ENCODE measurements around the gene ABCB6.

Gene ABCB6

GRCh38 chr2:219245148-219245898 is 26.6 kb upstream of the ABCB6 start, which contains the start of the genes GLB1L and STK16:
TSS of gene GLB1L (minus strand) at chr2:219245444. CDS start at chr2:219243573, 1,871 bp downstream.
TSS of gene STK16 (plus strand) at chr2:219245479. CDS start at chr2:219246000, 521 bp downstream.
- peak; percentile 88 for DNase-seq

DNA sequence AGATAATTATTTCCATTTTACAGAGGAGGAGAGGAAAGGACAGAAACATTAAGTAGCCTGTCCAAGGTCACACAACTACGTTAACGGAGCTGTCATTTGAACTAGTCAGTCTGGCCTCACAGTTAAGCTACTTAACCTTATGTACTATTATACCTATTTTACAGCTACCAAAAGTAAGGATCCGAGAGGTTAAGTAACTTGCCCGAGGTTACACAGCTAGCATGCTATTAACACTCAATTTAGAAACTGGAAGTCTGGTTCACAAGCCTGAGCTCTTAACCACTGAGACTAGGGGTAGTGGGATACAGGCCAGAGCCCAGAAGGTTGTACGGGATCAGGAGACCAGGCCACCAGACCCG is 26.0 kb upstream of the ABCB6 start:
- DNase-seq, result no peak

GRCh38 chr2:219243291-219243761 is 24.6 kb upstream of the ABCB6 start:
- no peak for DNase-seq

GRCh38 chr2:219234331-219234730 is 15.6 kb upstream of the ABCB6 start:
- DNase-seq, result no peak

DNA sequence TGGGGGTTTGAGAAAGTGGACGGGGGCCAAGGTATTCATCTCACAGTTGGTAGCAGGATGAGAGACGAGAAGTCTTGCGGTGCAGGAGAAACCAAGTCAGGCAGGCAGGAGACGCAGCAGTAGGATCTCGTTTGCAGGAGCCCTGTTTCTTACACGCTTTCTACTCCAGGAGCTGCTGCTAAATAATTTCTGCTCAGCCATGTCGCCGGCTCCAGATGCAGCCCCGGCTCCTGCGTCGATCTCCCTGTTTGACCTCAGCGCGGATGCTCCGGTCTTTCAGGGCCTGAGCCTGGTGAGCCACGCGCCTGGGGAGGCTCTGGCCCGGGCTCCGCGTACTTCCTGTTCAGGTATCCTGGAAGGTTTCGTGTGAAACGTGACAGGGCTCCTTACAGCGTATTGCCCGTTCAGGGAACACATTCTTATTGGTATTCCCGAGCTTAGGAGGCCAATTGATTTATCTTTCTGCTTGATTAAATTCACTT is 11.3 kb upstream of the ABCB6 start:
- peak; percentile 47 for DNase-seq

GRCh38 chr2:219229305-219230058 is 10.7 kb upstream of the ABCB6 start, which contains the start of the genes ANKZF1 and ATG9A:
TSS of gene ANKZF1 (plus strand) at chr2:219229806. CDS start at chr2:219230258, 452 bp downstream.
TSS of gene ATG9A (minus strand) at chr2:219229636. CDS start at chr2:219228024, 1,612 bp downstream.
- peak; percentile 94 for DNase-seq

DNA sequence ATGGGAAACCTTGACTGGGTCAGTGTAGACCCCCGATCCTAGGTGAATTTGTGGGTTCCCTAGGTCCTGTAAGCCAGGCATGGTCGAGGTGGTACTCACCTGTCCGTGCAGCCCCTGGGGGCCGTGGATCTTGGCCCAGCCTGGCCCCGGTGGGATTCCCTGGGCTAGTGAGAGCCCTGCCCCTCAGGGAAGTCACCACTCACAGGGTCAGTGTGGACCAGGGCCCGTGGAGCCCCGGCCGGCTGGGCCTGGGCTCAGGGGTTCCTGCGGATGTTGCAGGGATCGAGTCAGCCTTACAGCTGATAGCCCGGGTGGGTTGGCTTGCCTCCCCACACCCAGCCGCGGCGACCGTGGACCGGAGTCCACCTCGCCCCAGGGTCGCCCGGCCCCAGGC is 10.2 kb upstream of the ABCB6 start:
- DNase-seq, result no peak

DNA sequence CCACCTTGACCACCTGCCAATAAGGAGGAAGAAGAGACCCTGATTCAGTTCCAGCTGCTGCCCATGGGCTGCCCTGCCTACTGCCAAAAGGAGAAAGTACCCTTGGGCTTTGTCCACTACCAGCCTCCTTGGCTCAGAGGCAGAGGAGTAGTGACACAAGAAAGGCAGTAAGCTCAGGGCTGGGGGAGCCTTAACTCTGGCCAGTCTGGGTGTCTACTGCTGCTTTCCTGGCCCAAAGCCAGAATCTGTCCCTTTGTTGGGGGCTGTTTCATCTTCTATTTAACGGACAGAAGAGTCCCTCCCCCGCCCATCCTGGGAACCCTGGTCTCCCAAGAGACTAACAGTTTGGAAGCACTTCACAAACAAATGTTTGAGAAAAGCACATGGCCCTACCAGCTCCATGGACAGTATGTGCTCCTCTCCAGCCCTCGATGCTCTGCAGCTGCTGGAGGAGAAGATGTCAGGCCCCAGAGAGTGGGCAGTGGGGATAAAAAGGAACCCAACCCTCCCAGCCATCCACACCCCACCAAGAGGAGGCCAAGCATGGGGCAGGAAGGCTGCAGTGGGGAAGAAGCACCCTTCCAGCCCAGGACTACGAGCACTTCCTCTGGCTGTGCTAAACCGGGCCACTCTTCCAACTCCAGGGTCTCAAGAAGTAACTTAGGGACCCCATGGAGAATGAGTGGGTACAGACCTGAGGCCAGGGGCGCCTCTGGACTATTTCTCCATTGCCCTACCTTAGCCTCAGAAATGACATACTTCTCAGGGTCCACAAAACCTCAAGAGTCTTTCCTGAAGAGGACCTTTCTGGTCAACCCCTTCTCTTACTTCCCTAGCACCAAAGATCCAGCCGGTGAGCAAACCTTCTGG is 9.5 kb upstream of the ABCB6 start:
- DNase-seq, result no peak

- DNase-seq, result no peak
These were observed 6.6 kb upstream of the ABCB6 start for GRCh38 chr2:219225350-219225749.

DNA sequence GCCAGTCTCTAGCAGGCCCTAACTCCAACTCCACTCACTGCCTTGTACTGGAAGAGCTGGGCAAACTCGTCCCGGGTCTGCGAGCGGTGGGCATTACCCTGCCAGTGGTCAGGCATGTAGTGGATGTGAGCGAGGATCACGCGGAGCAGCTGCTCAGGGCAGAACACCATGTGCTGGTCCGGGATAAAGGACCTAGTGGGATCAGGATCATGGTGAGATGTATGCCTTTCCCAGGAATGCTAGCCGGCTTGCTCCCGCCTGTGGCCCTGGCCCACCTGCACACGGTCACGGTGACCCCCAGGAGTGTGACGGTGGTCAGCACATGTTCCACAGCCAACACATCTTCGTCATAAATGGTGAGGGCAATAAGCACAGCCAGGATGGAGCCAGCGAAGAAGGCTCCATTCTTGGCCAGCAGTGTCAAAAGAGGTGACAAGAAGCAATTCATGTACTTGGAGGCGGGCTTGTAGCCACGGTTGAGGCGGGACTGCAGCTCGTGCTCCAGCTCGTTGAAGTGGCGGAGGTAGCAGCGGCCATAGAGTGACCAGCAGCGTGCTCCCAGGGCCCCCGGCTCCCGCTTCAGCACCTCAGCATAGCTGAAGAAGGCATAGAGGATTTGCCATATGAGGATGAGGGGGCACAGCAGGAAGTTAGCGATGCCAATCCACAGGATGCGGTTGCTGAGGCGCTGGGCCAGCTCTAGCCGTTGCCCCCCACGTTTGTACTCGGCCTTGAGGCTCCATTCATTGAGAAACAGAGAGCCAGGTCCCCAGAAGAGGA is 5.3 kb upstream of the ABCB6 start:
- no peak for DNase-seq

GRCh38 chr2:219221957-219222518 is 3.3 kb upstream of the ABCB6 start:
- no peak for DNase-seq

GRCh38 chr2:219220652-219221402 is 2.1 kb upstream of the ABCB6 start:
- no peak for DNase-seq

- no peak for DNase-seq
These were observed 1.2 kb upstream of the ABCB6 start for GRCh38 chr2:219219784-219220532.

DNA sequence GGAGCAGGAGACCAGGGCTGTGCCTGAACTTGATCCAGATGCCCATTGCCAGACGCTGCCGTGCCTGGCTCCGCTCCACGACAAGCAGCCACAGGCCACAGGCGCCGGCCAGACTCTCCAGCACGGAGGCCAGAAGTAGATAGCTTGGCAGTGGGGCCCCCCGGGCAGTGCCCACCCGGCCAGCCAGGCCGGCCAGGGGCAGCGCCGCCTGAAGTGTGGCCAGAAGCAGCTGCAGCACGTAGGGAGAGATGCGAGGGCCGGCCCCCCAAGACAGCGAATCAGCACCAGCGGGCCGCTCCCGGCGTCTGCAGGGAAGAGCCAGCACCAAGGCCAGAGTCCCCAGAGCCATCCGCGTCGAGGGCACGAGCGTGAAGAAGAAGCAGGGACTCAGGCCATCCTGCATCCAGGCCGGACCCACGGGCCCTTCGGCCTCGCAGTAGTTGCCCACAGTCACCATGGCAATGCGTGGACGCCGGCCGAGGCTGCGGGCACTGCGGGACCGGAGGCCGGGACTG is 484 bp downstream of the ABCB6 start:
- peak; percentile 32 for DNase-seq

- DNase-seq, result no peak
These were observed 2.2 kb downstream of the ABCB6 start for GRCh38 chr2:219216535-219216915.

- DNase-seq, result no peak
These were observed 2.8 kb downstream of the ABCB6 start for GRCh38 chr2:219215871-219216534.

GRCh38 chr2:219214786-219215185 is 4.0 kb downstream of the ABCB6 start:
- no peak for DNase-seq

- no peak for DNase-seq
These were observed 4.6 kb downstream of the ABCB6 start for GRCh38 chr2:219214141-219214540.

GRCh38 chr2:219213486-219214071 is 5.2 kb downstream of the ABCB6 start:
- no peak for DNase-seq
